Activated naive CD8-positive, alpha-beta T cell treated with anti-CD3 and anti-CD28 coated beads, Interleukin-2, amount 10 ng/mL, durations not matched to agents 7 days and 5 days (primary cell): ENCODE results near the gene CEACAM16. TPM values are rescaled to one million over a fixed set of nuclear protein-coding genes. Genes with fewer than 3 reads are reported as not detected.
"Not testable (repeated sequence)": the region's sequence is repeated elsewhere in the genome, so short reads cannot be mapped to it uniquely, and the experiment has no call there.

Experiments
- ATAC-seq: fragments of 150-1000 bp; cut with Tn5 transposase; one replicate; pipeline ENCODE4 v1.10.0; 2021; ENCODE audit warnings: low read depth, moderate library complexity
- POLR2A ChIA-PET: fragments of 350-600 bp; sonication (Branson Sonifier 250); formaldehyde crosslinking; loops from one replicate; lab custom pipeline; 2021; ENCODE audit warnings: antibody characterized with exemption; lab: Charles Lee
- DNase-seq: peaks from one replicate; pipeline ENCODE4 v3.0.0; 2021
- H3K27ac Mint-ChIP-seq: one replicate; pipeline ENCODE4 v1.8.0; 2022; ENCODE audit warnings: mild to moderate bottlenecking, mixed read lengths
- H3K27me3 Mint-ChIP-seq: one replicate; pipeline ENCODE4 v1.8.0; 2022; ENCODE audit warnings: mild to moderate bottlenecking, moderate library complexity, mixed read lengths
- H3K36me3 Mint-ChIP-seq: one replicate; pipeline ENCODE4 v1.8.0; 2021; ENCODE audit warnings: mild to moderate bottlenecking, mixed read lengths
- H3K4me1 Mint-ChIP-seq: one replicate; pipeline ENCODE4 v1.8.0; 2021; ENCODE audit warnings: mixed read lengths
- H3K4me3 Mint-ChIP-seq: one replicate; pipeline ENCODE4 v1.8.0; 2022; ENCODE audit warnings: mild to moderate bottlenecking, moderate library complexity, mixed read lengths
- H3K9me3 Mint-ChIP-seq: one replicate; pipeline ENCODE4 v1.8.0; 2021; ENCODE audit warnings: mixed read lengths
- total RNA-seq, 2 experiments: library from RNA; stranded (reverse); gene quantifications; one replicate each; pipeline ENCODE4 v1.2.3, GENCODE V29; 2021

Gene CEACAM16
- total RNA-seq, 2 experiments from 2014 or later = not detected

DNA sequence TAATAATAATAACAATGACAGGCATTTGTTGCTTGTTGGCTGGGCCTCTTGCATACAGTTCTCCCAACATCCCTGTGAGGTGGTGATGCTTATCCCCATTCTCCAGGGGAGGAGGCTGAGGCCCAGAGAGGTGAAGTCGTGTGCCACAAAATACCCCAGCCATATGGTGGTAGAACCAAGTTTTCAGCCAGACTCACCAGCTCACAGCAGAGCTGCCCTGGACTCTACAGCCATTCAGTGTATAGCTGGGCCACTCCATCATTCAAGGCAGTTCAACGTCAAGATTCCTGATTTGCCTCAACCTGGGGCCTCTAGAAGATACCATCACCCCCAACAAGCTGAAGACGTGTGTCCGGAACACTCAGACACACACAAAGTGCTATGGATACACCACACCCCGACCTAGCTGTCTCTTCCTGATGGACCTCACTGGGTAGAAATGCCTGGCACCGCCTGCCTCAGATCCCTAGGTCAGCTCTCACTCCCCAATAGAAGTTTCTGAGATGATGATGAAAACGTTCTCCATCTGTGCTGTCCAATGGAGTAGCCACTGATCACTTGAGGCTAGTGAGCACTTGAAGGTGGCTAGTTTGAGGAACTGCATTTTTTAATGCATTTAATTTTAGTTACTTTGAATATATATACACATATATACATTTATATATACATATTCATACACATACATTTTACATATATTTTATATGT is 31.9 kb upstream of the CEACAM16 start:
- H3K4me3 Mint-ChIP-seq = no peak overlapping the region
- no peak overlapping the region for H3K27ac Mint-ChIP-seq
- H3K9me3 Mint-ChIP-seq = no peaks in the 10 kb centered on the region
- no peak for DNase-seq
- no peaks in the 10 kb centered on the region for H3K4me1 Mint-ChIP-seq
- POLR2A ChIA-PET = no interaction called here
- H3K27me3 Mint-ChIP-seq = no peaks in the 10 kb centered on the region
- ATAC-seq = peak; percentile 40
- H3K36me3 Mint-ChIP-seq = no peaks in the 10 kb centered on the region

DNA sequence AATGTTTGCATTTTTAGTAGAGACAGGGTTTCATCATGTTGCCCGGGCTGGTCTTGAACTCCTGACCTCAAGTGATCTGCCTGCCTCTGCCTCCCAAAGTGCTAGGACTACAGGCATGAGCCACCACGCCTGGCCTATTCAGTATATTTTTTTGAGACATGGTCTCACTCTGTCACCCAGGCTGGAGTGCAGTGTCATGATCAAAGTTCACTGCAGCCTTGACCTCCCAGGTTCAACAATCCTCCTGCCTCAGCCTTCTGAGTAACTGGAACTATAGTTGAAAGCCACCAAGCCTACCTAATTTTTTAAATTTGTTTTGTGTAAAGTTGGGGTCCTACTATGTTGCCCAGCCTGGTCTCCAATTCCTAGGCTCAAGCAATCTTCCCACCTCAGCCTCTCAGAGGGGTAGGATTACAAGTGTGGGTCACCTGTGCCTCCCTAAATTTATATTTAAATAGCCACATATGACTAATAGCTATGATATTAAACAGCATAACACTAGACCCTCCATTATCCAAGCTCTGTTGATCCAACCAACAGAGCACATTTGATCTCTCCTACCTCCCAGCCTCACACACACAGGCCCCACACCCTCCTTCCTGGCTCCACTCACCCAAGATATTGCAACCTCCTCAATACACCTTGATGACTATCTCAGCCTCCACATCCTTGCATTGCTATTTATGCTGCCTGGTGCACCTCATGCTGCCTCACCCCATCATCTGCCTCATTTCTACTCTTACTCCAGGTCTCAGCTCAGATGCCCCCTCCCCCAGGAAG is 29.8 kb upstream of the CEACAM16 start:
- ATAC-seq = peak; percentile 58
- no peaks in the 10 kb centered on the region for H3K36me3 Mint-ChIP-seq

DNA sequence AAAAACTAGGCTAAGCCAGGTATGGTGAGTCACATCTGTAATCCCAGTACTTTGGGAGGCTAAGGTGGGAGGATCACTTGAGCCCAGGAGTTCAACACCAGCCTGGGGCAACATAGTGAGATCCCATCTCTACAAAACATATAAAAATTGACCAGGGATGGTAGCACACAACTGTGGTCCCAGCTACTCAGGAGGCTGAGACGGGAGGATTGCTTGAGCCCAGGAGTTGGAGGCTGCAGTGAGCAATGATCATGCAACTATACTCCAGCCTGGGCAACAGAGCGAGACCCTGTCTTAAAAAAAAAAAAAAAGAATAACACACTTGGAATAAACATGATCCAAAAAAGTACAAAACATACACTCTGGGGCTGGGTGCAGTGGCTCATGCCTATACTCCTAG is 28.9 kb upstream of the CEACAM16 start:
- H3K27ac Mint-ChIP-seq, POLR2A ChIA-PET, H3K36me3 Mint-ChIP-seq, ATAC-seq, H3K4me1 Mint-ChIP-seq, H3K4me3 Mint-ChIP-seq, H3K9me3 Mint-ChIP-seq, H3K27me3 Mint-ChIP-seq, DNase-seq: not testable (repeated sequence)

More for the DNA sequence above, 29.8 kb upstream of the CEACAM16 start:
- POLR2A ChIA-PET = no interaction called here
- Mint-ChIP-seq H3K9me3 (no peaks in the 10 kb centered on the region), H3K4me1 (no peaks in the 10 kb centered on the region), H3K27ac (no peak overlapping the region), H3K27me3 (no peaks in the 10 kb centered on the region), H3K4me3 (no peak overlapping the region)
- no peak for DNase-seq

DNA sequence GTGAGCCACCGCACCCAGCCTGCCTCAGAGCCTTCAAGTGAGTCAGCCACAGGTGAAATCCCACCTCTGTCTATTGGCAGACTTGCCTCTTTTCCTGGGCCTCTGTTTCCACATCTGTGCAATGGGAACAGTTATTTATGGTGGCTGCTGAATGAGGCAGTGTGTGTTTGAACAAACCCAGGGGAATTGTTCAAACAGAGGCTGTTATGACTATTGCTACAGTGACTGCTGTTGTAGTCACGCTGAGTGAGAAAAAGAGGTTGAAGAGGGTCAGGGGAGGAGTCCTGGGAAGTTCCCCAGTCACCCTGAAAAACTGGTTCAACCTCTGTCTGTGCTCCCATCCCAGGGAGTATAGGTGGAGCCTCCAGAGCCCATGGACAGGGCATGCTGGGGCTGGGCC is 27.6 kb upstream of the CEACAM16 start, which contains the start of gene CEACAM19:
Gene CEACAM19 (plus strand): TSS at position 83 of the 400 bp plus-strand sequence. CDS start 450 bp downstream, outside the sequence.
- DNase-seq (no peak), ATAC-seq (no peak)
- POLR2A ChIA-PET = no interaction called here
- Mint-ChIP-seq H3K9me3 (no peaks in the 10 kb centered on the region), H3K36me3 (no peaks in the 10 kb centered on the region), H3K27ac (no peak within 1 kb of the TSS), H3K4me3 (no peak within 1 kb of the TSS), H3K27me3 (no peaks in the 10 kb centered on the region), H3K4me1 (no peaks in the 10 kb centered on the region)

DNA sequence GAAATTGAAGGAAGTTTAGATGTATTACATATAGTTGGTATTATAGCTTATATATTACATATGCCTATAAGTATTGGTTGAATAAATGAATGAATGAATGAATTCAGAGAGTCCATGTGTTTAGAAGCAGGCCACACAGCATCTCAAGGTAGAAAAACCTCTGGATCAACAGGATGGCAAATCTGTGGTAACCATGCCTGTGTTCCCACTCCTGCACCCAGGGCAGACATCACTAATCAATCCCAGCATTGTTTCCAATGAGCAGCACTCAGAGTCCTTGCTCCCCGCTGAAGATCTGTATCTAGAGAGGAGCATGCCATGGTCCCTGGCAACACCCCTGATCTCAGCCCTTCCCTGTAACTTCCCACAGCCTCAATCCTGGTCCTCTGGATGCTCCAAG is 26.7 kb upstream of the CEACAM16 start:
- no peaks in the 10 kb centered on the region for H3K36me3 Mint-ChIP-seq
- POLR2A ChIA-PET = no interaction called here
- no peaks in the 10 kb centered on the region for H3K4me1 Mint-ChIP-seq
- no peak overlapping the region for H3K4me3 Mint-ChIP-seq
- no peak overlapping the region for H3K27ac Mint-ChIP-seq
- no peaks in the 10 kb centered on the region for H3K27me3 Mint-ChIP-seq
- no peak for DNase-seq
- no peaks in the 10 kb centered on the region for H3K9me3 Mint-ChIP-seq
- no peak for ATAC-seq

DNA sequence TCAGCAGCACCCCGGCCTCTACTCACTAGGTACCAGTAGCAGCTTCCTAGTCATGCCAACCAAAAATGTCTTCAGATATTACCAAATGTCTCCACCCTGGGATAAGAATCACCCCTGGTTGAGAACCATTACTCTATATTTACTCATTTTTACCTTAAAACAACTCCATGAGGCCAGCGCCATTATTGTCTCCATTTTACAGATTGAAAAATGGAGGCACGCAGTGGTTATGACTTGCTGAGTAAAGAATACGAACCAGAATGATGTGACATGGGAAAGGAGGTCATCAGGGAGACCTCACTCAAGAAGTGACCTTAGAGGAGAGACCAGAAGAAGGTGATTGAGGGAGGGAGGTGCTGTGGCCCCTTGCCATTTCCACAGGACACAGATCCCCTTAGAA is 25.4 kb upstream of the CEACAM16 start:
- POLR2A ChIA-PET = no interaction called here
- Mint-ChIP-seq H3K27me3 (no peaks in the 10 kb centered on the region), H3K27ac (no peak overlapping the region), H3K4me3 (no peak overlapping the region), H3K9me3 (no peaks in the 10 kb centered on the region), H3K36me3 (no peaks in the 10 kb centered on the region), H3K4me1 (no peaks in the 10 kb centered on the region)
- ATAC-seq = no peak
- DNase-seq = no peak

DNA sequence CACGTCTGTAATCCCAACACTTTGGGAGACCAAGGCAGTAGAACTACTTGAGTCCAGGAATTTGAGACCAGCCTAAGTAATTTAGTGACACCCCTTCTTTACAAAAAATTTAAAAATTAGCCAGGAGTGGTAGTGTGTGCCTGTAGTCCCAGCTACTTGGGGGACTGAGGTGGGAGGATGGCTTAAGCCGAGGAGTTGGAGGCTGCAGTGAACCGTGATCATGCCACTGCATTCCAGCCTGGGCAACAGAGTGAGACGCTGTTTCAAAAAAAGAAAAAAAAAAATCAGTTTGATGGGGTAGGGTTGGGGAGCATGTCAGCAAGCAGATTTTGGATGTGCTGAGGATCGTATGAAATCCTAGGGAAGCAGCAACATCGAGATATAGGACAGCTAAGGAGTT is 23.4 kb upstream of the CEACAM16 start:
- H3K27ac Mint-ChIP-seq = no peak overlapping the region
- no peaks in the 10 kb centered on the region for H3K9me3 Mint-ChIP-seq
- no peaks in the 10 kb centered on the region for H3K4me1 Mint-ChIP-seq
- POLR2A ChIA-PET = no interaction called here
- H3K27me3 Mint-ChIP-seq = no peaks in the 10 kb centered on the region
- DNase-seq (no peak), ATAC-seq (no peak)
- H3K36me3 Mint-ChIP-seq = no peaks in the 10 kb centered on the region
- no peak overlapping the region for H3K4me3 Mint-ChIP-seq

DNA sequence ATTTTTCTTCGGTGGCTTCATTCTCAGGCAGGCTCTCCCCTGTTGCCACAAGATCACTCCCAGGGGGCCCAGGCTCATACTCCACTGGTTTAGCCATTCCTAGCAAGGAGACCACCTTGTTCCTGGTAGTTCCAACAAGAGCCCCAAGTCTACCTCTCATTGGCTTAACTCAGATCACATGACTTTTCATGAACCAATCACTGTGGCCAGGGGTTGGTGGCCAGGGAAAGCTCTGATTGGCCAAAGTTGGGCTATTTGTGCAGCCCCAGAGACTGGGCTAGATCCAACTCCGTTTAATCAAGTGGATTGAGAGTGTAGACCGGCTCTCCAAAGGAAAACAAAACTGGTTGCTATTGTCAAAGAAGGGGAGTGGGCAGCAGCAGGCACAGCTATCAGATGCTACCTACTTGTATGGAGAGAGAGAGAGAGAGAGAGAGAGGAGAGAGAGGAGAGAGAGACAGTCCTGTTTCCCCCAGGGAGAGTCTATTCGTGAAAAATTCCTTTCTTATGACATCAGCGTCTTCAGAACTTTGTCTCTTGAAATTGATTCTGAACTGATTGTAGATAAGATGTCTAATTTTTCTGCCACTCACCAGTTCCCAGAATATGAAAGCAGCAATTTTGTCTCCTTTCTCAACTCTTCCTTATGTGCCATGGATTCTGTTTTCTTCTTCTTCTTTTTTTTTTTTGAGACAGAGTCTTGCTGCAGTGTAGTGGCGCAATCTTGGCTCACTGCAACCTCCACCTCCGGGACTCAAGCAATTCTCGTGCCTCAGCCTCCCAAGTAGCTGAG is 21.7 kb upstream of the CEACAM16 start:
- no peak for ATAC-seq
- Mint-ChIP-seq H3K9me3 (no peaks in the 10 kb centered on the region), H3K27me3 (no peaks in the 10 kb centered on the region), H3K4me1 (no peaks in the 10 kb centered on the region), H3K36me3 (no peaks in the 10 kb centered on the region), H3K27ac (no peak overlapping the region), H3K4me3 (no peak overlapping the region)
- DNase-seq = no peak
- POLR2A ChIA-PET = no interaction called here

DNA sequence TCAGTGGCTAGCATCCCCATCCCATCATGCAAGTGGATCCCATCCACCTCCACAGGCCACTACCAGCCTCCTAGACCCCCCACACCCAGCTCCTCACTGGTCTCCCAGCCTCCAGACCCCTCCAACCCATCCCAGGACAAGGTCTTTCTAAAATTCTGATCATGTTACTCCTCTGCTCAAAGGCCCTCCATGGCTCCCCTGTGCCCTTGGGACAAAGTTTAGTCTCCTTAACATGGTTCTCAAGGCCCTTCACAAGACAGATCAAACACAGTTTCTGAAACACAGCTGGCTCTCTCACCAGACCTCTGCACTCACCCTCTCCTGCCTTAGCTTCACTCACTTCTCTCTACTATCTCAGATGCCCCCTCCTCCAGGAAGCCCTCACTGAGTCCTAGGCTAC is 18.4 kb upstream of the CEACAM16 start:
- Mint-ChIP-seq H3K4me3 (no peak overlapping the region), H3K4me1 (peaks cover 10% of the 10 kb centered on the region), H3K9me3 (no peaks in the 10 kb centered on the region), H3K36me3 (no peaks in the 10 kb centered on the region), H3K27me3 (peaks cover 4% of the 10 kb centered on the region), H3K27ac (no peak overlapping the region)
- no peak for ATAC-seq
- POLR2A ChIA-PET = no interaction called here
- DNase-seq = no peak

DNA sequence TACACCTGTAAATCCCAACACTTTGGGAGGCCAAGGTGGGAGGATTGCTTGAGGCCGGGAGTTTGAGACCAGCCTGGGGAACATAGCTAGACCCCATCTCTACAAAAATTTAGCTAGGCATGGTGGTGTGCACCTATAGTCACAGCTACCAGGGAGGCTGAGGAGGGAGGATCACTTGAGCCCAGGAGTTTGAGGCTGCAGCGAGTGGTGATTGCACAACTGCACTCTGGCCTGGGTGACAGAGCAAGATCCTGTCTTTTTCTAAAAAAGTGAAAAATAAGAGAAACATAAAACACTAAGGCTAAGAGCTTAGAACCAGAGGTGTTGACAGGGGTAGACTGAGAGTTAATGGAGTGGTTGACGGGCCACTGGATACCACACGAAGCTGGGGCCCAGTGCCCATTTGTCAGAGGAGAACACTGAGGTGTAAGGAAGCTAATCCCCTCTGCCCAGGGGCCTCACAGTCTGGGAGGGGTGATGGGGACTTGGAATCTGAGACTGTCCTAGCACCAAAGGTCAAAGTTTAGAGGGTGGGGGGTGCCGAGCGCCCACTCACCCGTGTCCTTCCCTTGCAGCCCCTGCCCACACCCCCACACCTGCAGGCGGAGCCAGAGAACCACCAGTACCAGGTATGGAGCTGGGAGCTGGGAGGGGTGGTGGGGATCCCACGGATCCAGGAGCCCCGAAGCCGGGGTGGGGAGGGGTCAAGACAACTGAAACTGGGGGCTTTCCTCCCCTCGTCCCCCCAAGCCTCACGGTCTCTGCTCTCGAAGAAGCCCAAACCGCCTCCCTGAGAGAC is 16.8 kb upstream of the CEACAM16 start:
- no peak for ATAC-seq
- Mint-ChIP-seq H3K4me1 (peaks cover 13% of the 10 kb centered on the region), H3K4me3 (no peak overlapping the region), H3K9me3 (no peaks in the 10 kb centered on the region), H3K36me3 (no peaks in the 10 kb centered on the region), H3K27me3 (peaks cover 7% of the 10 kb centered on the region), H3K27ac (no peak overlapping the region)
- no peak for DNase-seq
- POLR2A ChIA-PET = no interaction called here

DNA sequence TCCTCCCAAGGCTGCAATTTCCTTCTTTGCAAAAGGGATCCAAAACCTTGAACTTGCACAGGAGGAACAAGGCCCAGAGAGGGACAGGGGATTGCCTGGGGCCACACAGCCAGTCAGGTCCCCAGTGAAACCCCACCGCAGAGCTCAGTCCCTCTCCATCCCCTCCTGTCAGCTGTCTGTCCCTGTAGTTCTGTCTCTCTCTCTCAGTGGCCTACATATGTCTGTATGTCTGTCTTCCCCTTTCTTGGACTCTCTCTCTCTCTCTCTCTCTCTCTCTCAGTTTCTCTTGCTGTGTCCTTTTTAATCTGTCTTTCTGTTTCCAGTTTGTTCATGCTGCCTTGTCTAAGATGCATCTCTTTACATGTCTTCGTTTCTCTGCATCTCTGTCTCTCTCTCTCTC is 16.1 kb upstream of the CEACAM16 start:
- ATAC-seq (no peak), DNase-seq (no peak)
- Mint-ChIP-seq H3K4me1 (peaks cover 13% of the 10 kb centered on the region), H3K27ac (peak overlapping the region; percentile 19), H3K4me3 (no peak overlapping the region), H3K9me3 (no peaks in the 10 kb centered on the region), H3K27me3 (peaks cover 7% of the 10 kb centered on the region), H3K36me3 (no peaks in the 10 kb centered on the region)
- POLR2A ChIA-PET = no interaction called here

DNA sequence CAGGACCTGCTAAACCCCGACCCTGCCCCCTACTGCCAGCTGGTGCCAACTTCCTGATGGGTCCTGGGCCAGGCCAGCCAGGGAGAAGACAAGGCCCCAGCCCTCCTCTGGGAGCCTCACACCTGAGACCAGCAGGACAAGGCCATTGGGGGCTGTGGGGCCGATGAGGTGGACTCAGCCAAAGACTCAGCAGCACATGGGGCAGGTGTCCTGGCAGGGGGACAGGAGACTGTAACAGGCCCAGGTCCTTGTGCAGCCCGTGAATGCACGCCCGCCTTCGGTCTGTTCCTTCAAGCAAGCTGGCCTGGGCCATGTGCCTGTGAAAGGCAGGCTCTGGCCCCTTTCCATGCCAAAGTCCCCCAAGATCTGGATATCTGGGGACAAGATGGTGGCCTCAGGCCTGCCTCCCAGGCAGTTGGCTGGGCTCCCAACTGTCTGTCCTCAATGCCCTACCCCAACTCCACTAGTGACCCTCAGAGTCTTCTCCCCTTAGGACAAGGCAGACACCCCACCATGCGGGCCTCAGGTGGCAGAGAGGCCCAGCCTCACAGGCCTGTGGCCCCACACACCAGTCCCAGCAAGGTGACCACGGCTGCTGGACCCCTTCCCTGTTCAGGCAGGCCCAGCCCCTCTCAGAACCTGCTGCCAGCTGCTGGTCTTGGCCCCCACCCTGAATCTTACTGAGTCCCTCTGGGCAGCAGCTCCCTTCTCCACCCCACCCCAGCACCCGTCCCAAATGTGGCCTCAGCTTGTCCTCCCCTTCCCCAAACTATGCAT is 15.3 kb upstream of the CEACAM16 start:
- H3K4me3 Mint-ChIP-seq = no peak overlapping the region
- H3K9me3 Mint-ChIP-seq = no peaks in the 10 kb centered on the region
- POLR2A ChIA-PET = no interaction called here
- H3K27me3 Mint-ChIP-seq = peaks cover 7% of the 10 kb centered on the region
- no peak for DNase-seq
- H3K27ac Mint-ChIP-seq = no peak overlapping the region
- ATAC-seq = no peak
- H3K36me3 Mint-ChIP-seq = no peaks in the 10 kb centered on the region
- peaks cover 13% of the 10 kb centered on the region for H3K4me1 Mint-ChIP-seq
